Measurements from ENCODE around the gene FARP1. TPM values are rescaled to one million over a fixed set of nuclear protein-coding genes. Genes with fewer than 3 reads are reported as not detected.

FARP1 gene
- total and polyA plus RNA-seq, 2 of the 13 experiments (the other 11 are each of a cell fraction or from before 2014, with no cell fraction given): 70.6 to 126 TPM

GRCh38 chr13:98147521-98147920 is 4.6 kb downstream of the FARP1 start (continued):
- TF ChIP-seq NFKBIZ (CRISPR knock-in tag; IDR thresholded peaks at IDR 0.05) (no peak), FOXK1 (CRISPR knock-in tag; IDR thresholded peaks at IDR 0.05; ENCODE audit: borderline replicate concordance, low read depth) (0 out of 2 replicates have a peak, but pooled peaks have one; percentile 42), MZF1 (CRISPR knock-in tag; IDR thresholded peaks at IDR 0.05; ENCODE audit: borderline replicate concordance) (no peak), TCF7 (IDR thresholded peaks at IDR 0.05; ENCODE audit: low read depth) (peak; percentile 82), ZFP1 (CRISPR knock-in tag; IDR thresholded peaks at IDR 0.05) (no peak), NR2F6 (IDR thresholded peaks at IDR 0.05) (peak; percentile 92), NR2F6 (CRISPR knock-in tag; IDR thresholded peaks at IDR 0.05) (peak; percentile 94), EZH2 (conservative IDR thresholded peaks at IDR 0.05; ENCODE audit: low read depth, low read length) (no peak), ESRRA (CRISPR knock-in tag; IDR thresholded peaks at IDR 0.05; ENCODE audit: low read depth) (no peak), RNF219 (CRISPR knock-in tag; IDR thresholded peaks at IDR 0.05) (no peak), NFE2 (CRISPR knock-in tag; IDR thresholded peaks at IDR 0.05) (no peak), ZMAT3 (CRISPR knock-in tag; conservative IDR thresholded peaks at IDR 0.05) (no peak), ZNF350 (CRISPR knock-in tag; IDR thresholded peaks at IDR 0.05; ENCODE audit: borderline replicate concordance, low read depth) (no peak), CBX2 (IDR thresholded peaks at IDR 0.05; ENCODE audit: low read depth, low read length) (no peak), CBX2 (CRISPR knock-in tag; IDR thresholded peaks at IDR 0.05; ENCODE audit: low read depth) (no peak), MIER3 (CRISPR knock-in tag; IDR thresholded peaks at IDR 0.05; ENCODE audit: borderline replicate concordance) (no peak), ISL2 (CRISPR knock-in tag; IDR thresholded peaks at IDR 0.05) (peak; percentile 35; the same call in 1 of the 2 replicates), ZNF777 (CRISPR knock-in tag; IDR thresholded peaks at IDR 0.05) (no peak), FOSL1 (CRISPR knock-in tag; IDR thresholded peaks at IDR 0.05; ENCODE audit: borderline replicate concordance) (no peak), CHD2 (IDR thresholded peaks at IDR 0.05; ENCODE audit: low read depth, low read length) (no peak), ZBED4 (CRISPR knock-in tag; IDR thresholded peaks at IDR 0.05; ENCODE audit: borderline replicate concordance) (no peak), CREM (IDR thresholded peaks at IDR 0.05) (peak; percentile 38; the same call in 1 of the 2 replicates), CREM (CRISPR knock-in tag; IDR thresholded peaks at IDR 0.05) (no peak), DMTF1 (CRISPR knock-in tag; IDR thresholded peaks at IDR 0.05) (no peak), NR2F1 (CRISPR knock-in tag; IDR thresholded peaks at IDR 0.05) (peak; percentile 78 to 88)

Measured in HepG2 (cell line).